ENCODE measurements around the gene ZNF764. TPM values are rescaled to one million over a fixed set of nuclear protein-coding genes. Genes with fewer than 3 reads are reported as not detected.

The ZNF764 gene
- total and polyA plus RNA-seq, 9 of the 15 experiments (the other 6 are each of a cell fraction or from before 2014, with no cell fraction given) = 0.69 to 10.1 (median 4.1) TPM

GRCh38 chr16:30527635-30528178 lies 30.5 kb downstream of the ZNF764 start (continued):
- TF ChIP-seq CBX2 (IDR thresholded peaks at IDR 0.05; ENCODE audit: insufficient read depth, low read length, poor library complexity, severe bottlenecking) (no peak), E2F4 (CRISPR knock-in tag; IDR thresholded peaks at IDR 0.05; ENCODE audit: low read depth) (no peak), PRMT5 (CRISPR knock-in tag; IDR thresholded peaks at IDR 0.05) (no peak), SMAD3 (CRISPR knock-in tag; conservative IDR thresholded peaks at IDR 0.05) (0 out of 2 replicates have a peak, but pooled peaks have one; percentile 24), ZNF707 (CRISPR knock-in tag; conservative IDR thresholded peaks at IDR 0.05) (no peak), RUNX1 (IDR thresholded peaks at IDR 0.05; ENCODE audit: low read depth) (0 out of 2 replicates have a peak, but pooled peaks have one; percentile 2), ZBTB49 (CRISPR knock-in tag; IDR thresholded peaks at IDR 0.05; ENCODE audit: borderline replicate concordance) (no peak), MEIS2 (IDR thresholded peaks at IDR 0.05; ENCODE audit: partially characterized antibody) (no peak), HDAC6 (IDR thresholded peaks at IDR 0.05; ENCODE audit: low read depth, low read length) (no peak), YY1 (IDR thresholded peaks at IDR 0.05; ENCODE audit: borderline replicate concordance in 1 of 3, control insufficient read depth in 1 of 3, extremely low read depth in 1 of 3, insufficient read depth in 3 of 3, insufficient read length in 1 of 3, insufficient replicate concordance in 2 of 3, low read depth in 1 of 3, low read length in 2 of 3) (no peak), VEZF1 (CRISPR knock-in tag; IDR thresholded peaks at IDR 0.05) (no peak), TAF7 (tag; IDR thresholded peaks at IDR 0.05) (no peak), BCOR (IDR thresholded peaks at IDR 0.05) (no peak)

All from K562 (cell line).